Measurements from ENCODE around the gene FLT1.

GRCh38 chr13:28542804-28543203, 47.9 kb upstream of the FLT1 start:
- no peak for TF ChIP-seq GATA3 (IDR thresholded peaks at IDR 0.05; ENCODE audit: low read depth, low read length)
- TF ChIP-seq GATA2 (IDR thresholded peaks at IDR 0.05; ENCODE audit: low read depth, low read length), result no peak

Measured in SH-SY5Y (cell line).